Hematopoietic multipotent progenitor cell treated with erythropoietin and hydrocortisone succinate and interleukin-3 and kit ligand, for 15 days (in vitro differentiated cells): Measurements from ENCODE around the gene GNB2.

Experiments used
- DNase-seq: peaks from one replicate; pipeline ENCODE4 v3.0.0-alpha.2; 2015; ENCODE audit warnings: low spot score

GNB2 gene

GRCh38 chr7:100673302-100673941 lies at the start of gene GNB2:
TSS of gene GNB2 (plus strand) at chr7:100673740. CDS start at chr7:100676266, 2,526 bp downstream.
- DNase-seq, result peak; percentile 99

DNA sequence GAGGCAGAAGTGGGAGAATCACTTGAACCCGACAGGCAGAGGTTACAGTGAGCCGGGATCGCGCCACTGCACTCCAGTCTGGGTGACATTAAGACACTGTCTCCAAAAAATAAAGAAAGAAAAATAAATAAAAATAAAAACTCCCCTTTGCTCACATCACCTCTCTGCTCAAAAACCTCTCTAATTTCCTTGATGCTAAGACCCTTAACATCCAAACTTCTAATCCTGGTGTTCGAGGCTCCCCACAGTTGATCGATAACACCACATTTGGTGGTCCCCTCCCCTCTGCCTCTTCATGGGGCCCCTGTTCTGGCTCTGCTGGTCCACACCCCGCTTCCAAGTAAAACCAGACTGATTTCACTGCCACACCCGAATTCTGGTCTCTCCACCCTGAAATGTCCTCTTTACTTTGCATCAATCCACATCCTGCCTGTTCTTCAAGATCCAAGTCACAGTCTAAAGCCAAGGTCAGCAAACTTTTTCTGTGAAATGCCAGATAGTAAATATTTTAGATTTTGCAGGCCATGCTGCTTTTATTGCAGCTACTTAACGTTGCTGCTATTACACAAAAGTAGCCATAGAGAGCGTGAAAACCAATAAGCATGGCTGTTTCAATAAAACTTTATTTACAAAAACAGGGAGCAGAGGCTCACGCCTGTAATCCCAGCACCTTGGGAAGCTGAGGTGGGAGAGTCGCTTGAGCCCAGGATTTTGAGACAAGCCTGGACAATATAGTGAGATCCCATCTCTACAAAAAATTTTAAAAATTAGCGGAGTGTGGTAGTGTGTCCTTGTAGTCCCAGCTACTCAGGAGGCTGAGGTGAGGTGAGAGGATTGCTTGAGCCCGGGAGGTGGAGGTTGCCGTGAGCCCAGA lies 49.4 kb upstream of the GNB2 start:
- peak; percentile 58 for DNase-seq

- no peak for DNase-seq
Measured at GRCh38 chr7:100626055-100626454, 47.5 kb upstream of the GNB2 start.

- DNase-seq, result peak; percentile 81
Measured at GRCh38 chr7:100626530-100627237, 46.9 kb upstream of the GNB2 start.

GRCh38 chr7:100627238-100627549 lies 46.3 kb upstream of the GNB2 start:
- no peak for DNase-seq

- peak; percentile 31 for DNase-seq
Measured at GRCh38 chr7:100629117-100629716, 44.3 kb upstream of the GNB2 start.

- DNase-seq, result no peak
Measured at GRCh38 chr7:100630066-100630465, 43.5 kb upstream of the GNB2 start.

DNA sequence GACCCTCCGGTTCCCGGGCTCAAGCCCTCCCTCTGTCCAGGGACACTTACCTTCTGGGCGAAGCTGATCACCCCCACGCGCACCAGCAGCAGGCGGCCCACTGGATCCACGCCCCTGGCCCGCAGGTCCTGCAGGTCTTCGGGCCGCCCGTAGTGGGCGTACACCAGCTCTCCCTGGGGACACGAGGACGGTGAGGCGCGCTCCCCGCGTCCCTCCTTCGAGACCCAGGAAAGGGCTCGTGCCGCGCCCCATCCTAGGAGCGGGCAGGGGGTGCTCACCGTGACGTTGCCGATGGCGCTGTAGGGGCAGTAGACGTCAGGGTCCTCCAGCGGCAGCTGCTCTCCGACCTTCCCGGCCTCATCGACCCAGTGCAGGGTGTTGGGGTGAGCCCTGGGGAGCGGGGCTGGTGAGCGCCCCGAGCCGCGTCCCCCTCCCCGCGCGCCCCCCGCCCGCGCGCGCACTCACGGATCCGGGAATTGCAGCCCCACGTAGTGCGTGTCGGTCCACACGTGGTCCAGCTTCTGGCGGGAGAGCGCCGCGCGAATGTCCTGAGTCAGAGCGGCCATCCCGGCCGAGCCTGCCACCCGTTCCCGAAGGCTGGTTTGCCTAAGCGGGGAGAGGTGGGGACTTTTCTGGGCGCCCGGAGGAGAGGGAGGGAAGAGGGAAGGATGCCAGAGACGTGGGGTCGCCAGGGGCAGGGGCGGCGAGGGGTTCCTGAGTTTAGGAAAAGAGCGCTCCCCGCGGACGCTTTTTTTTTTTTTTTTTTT lies 40.4 kb upstream of the GNB2 start:
- no peak for DNase-seq

GRCh38 chr7:100639995-100640516 lies 33.5 kb upstream of the GNB2 start:
- DNase-seq, result peak; percentile 64

DNA sequence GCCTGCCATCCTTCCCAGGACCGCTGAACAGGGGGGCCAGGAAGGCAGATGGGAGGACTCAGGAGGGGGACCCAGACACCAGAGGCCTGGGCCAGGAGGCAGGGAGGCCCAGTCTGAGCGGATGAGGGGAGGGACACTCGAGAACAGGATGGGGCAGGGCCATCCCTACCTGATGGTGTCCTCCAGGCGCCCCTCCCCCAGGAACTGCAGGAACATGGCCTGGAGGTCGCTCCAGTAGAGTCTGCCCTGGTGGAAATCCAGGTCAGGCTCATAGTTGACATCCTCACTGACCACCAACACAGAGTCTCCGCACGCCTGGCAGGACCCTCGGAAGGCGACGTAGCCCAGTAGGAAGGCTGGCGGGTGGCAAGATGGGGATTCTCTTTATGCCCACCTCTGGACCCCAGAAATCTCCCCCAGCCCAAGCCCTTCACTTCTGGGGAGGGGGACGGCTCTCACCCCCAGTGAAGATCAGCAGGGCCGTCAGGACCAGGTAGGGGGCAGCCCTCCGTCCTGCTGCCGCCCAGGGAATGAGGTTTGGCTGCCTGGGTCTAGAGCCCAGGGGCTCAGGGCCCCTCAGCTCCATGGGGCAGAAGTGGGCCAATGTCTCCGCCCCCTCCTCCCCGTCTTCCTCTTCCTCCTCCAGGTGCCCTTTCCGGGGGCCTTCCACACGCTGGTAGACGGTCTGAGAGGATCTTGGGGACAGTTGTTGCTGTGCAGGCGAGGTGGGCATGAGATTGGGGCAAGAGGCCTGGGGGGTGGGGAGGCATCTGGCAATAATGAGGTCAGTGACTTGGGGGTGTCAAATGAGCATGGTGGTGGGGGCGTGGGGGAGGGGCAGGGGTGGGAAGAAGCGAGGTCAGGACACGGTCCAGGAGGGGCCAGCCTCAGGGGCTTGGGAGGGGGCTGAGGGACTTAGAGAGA lies 32.8 kb upstream of the GNB2 start:
- no peak for DNase-seq

DNA sequence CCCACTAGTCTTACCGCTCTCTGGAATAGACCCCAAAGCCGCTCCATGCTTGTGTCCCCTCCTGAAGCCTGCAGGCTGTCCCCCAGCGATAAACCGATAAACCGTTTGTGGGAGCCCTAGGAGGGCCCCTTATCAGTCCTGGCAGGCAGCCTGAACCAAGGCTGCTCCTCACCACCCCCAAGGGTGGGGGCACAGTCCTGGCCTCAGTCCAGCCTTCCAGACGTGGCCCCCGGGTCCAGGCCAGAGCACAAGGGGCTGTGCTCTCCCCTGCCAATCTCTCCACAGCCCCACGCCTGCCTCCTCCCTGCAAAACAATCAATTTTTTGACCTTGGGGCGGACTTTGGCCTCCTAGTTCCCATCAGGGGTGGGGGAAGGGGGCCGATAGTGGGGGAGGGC lies 32.1 kb upstream of the GNB2 start, which contains the start of gene TFR2:
TSS of gene TFR2 (minus strand) at position 90 of the 397 bp plus-strand sequence. CDS start at position 47, 43 bp downstream.
- DNase-seq, result peak; percentile 92

DNA sequence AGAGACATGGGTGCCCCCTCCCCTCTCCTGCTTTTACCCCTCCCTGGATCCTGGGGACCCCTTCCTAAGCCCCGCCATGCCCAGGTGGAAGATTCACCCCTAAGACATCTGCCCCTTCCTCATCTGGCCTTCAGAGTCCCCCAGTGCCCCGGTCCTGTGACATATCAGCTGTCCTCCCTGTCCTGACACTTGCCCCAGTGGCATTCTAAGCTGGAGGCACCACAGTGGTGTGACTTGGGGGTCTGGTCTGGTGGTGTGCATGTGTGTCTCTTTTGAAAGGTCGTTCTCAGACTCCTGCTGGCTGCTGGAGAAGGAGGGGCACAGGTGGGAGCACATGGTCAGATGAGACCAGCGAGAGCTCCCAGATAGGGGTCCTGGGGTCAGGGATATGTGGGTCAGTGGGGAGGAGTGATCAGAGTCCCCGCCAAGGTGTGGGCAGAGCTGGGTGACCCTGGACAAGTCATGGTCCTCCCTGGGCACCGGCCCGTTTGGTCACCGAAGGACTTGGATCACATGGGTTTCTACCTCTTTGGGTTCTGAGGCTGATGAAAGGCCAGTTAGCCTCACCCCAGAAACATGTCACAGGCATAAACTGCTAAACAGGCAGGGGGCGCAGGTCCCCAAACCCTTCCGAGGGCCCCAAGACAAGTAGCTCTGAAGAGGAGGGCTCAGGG lies 31.5 kb upstream of the GNB2 start:
- peak; percentile 34 for DNase-seq

GRCh38 chr7:100642534-100642907 lies 31.0 kb upstream of the GNB2 start:
- DNase-seq, result peak; percentile 90

GRCh38 chr7:100649826-100650565 lies 23.5 kb upstream of the GNB2 start:
- DNase-seq, result no peak

DNA sequence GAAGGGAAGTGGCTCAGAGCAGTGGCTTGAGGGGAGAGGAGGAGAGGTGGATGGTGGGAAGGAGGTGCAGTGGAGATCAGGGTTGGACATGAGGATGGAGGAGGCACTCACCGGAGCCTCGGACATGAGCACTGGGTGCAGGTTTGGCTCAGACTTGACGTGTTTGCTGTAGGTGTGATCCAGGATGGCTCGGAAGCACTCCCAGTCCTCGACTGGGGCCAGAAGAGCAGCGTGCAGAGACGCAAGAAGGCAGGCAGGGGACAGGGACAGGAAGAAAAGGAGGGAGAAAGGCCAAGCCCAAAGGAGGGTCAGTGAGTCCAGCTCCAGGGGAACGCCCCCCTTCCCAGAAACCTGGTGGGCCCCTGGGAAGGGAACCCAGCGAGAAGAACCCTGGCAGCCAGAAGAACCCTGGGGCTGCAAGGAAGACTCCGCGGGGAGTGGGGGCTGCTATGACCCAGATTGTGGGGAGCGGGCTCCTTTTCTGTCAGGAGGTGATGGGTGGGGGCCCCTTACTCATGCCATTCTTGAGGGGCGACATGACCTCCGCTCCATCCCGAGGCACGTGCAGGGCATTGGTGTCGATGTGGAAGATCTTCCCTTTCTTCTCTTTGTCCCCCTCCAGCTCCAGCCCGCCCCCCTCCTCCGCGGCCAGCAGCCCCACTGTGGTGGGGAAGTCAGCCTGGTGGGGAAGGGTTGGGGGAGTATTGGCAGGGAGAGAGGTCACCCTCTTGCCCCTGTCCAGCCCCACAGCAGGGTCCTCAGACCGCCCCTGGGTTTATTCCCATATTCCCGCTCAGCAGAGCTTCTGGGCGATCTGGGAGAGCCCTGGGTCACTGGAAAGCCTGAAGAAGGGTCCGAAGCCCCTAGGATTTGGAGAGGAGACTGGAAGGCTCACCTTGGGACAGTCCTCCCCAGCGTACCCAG lies 18.4 kb upstream of the GNB2 start:
- DNase-seq, result no peak

- DNase-seq, result peak; percentile 56
Measured at GRCh38 chr7:100655908-100656674, 17.4 kb upstream of the GNB2 start, which contains the start of gene ACTL6B. TSS of gene ACTL6B (minus strand) at chr7:100656448. CDS start at chr7:100656354, 94 bp downstream.

DNA sequence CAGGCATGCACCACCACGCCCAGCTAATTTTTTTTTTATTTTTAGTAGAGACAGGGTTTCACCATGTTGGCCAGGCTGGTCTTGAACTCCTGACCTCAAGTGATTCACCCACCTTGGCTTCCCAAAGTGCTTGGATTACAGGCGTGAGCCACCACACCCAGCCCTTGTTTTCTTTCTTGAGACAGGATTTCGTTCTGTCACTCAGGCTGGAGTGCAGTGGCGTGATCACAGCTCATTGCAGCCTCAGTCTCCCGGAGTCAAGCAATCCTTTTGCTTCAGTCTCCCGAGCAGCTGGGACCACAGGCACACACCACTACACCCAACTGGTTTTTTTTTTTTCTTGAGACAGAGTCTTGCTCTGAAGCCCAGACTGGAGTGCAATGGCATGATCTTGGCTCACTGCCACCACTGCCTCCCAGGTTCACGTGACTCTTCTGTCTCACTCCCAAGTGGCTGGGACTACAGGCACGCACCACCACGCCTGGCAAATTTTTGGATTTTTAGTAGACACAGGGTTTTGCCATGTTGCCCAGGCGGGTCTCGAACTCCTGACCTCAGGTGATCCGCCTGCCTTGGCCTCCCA lies 11.3 kb upstream of the GNB2 start:
- DNase-seq, result peak; percentile 38
